CD8-positive, alpha-beta memory T cell (primary cell): Measurements from ENCODE around the gene TMEM60. TPM values are rescaled to one million over a fixed set of nuclear protein-coding genes. Genes with fewer than 3 reads are reported as not detected.
A peak's percentile ranks its signal among the peaks of the same experiment; 100 is the strongest.
"Not testable (repeated sequence)": the region's sequence is repeated elsewhere in the genome, so short reads cannot be mapped to it uniquely, and the experiment has no call there.

Experiments
- CTCF ChIA-PET: fragments of 350-600 bp; sonication (Branson Sonifier 250); formaldehyde crosslinking; loops from one replicate; lab custom pipeline; 2021; ENCODE audit warnings: antibody characterized with exemption; lab: Charles Lee
- POLR2A ChIA-PET: fragments of 350-600 bp; sonication (Branson Sonifier 250); formaldehyde crosslinking; loops from one replicate; lab custom pipeline; 2021; ENCODE audit warnings: antibody characterized with exemption; lab: Charles Lee
- DNase-seq, 5 donors: peaks; one replicate each; pipeline versions ENCODE4 v3.0.0 to v3.0.0-alpha.2; 2020 to 2022; ENCODE audit warnings: mixed read lengths in 1 of 5
- H3K27ac ChIP-seq: one replicate; pipeline ENCODE4 v1.7.0; 2013; ENCODE audit warnings: low read depth, mild to moderate bottlenecking, low read length, moderate library complexity
- H3K27me3 ChIP-seq: 2 replicates; pipeline ENCODE4 v1.7.0; 2013; ENCODE audit warnings: low read length, mild to moderate bottlenecking; ENCODE audit not compliant: insufficient read depth, poor library complexity, severe bottlenecking
- H3K36me3 ChIP-seq: 2 replicates; pipeline ENCODE4 v1.7.0; 2013; ENCODE audit warnings: mild to moderate bottlenecking, low read length, moderate library complexity; ENCODE audit not compliant: insufficient read depth
- H3K4me1 ChIP-seq: 2 replicates; pipeline ENCODE4 v1.7.0; 2013; ENCODE audit warnings: mild to moderate bottlenecking, low read length, moderate library complexity; ENCODE audit not compliant: insufficient read depth
- H3K4me3 ChIP-seq: 2 replicates; pipeline ENCODE4 v1.7.0; 2013; ENCODE audit warnings: mild to moderate bottlenecking, low read length
- H3K9me3 ChIP-seq: 2 replicates; pipeline ENCODE4 v1.7.0; 2013; ENCODE audit warnings: mild to moderate bottlenecking, low read length
- H3K27ac Mint-ChIP-seq, 8 donors: one replicate each; pipeline ENCODE4 v1.8.0; 2020 to 2021; ENCODE audit warnings: mixed read lengths in 8 of 8, mild to moderate bottlenecking in 6 of 8, inconsistent platforms in 3 of 8, moderate library complexity in 3 of 8
- H3K27me3 Mint-ChIP-seq, 2 donors: one replicate each; pipeline ENCODE4 v1.8.0; 2020 to 2021; ENCODE audit warnings: mixed read lengths in 2 of 2, mild to moderate bottlenecking in 1 of 2, moderate library complexity in 1 of 2
- H3K36me3 Mint-ChIP-seq, 3 donors: one replicate each; pipeline ENCODE4 v1.8.0; 2020 to 2021; ENCODE audit warnings: mixed read lengths in 3 of 3, inconsistent platforms in 1 of 3, mild to moderate bottlenecking in 1 of 3
- H3K4me1 Mint-ChIP-seq, 3 donors: one replicate each; pipeline ENCODE4 v1.8.0; 2020 to 2021; ENCODE audit warnings: mixed read lengths in 3 of 3, inconsistent platforms in 1 of 3, mild to moderate bottlenecking in 1 of 3
- H3K4me3 Mint-ChIP-seq, 7 donors: one replicate each; pipeline ENCODE4 v1.8.0; 2020 to 2021; ENCODE audit warnings: mixed read lengths in 7 of 7, mild to moderate bottlenecking in 6 of 7, moderate library complexity in 4 of 7, inconsistent platforms in 2 of 7
- H3K9me3 Mint-ChIP-seq, 5 donors: one replicate each; pipeline ENCODE4 v1.8.0; 2020 to 2022; ENCODE audit warnings: mixed read lengths in 5 of 5, mild to moderate bottlenecking in 3 of 5, moderate library complexity in 2 of 5, inconsistent platforms in 1 of 5
- polyA plus RNA-seq: library from polyadenylated mRNA; unstranded; fragments of 300-500 nt; fragmentation: Illumina TruSeq; gene quantifications from one replicate; pipeline ENCODE4 v1.2.3, GENCODE V29; 2021
- total RNA-seq, 2 experiments: library from RNA; stranded (reverse); gene quantifications; one replicate each; pipeline ENCODE4 v1.2.3, GENCODE V29; 2021

Gene TMEM60
- total and polyA plus RNA-seq, 3 experiments from 2014 or later, result 7.6 to 24.2 (median 8.9) TPM

- H3K36me3 Mint-ChIP-seq, H3K27me3 ChIP-seq, H3K4me3 ChIP-seq, H3K27ac ChIP-seq, DNase-seq, H3K9me3 ChIP-seq, H3K27me3 Mint-ChIP-seq, POLR2A ChIA-PET, H3K36me3 ChIP-seq, H3K4me3 Mint-ChIP-seq, H3K9me3 Mint-ChIP-seq, CTCF ChIA-PET: not testable (repeated sequence)
- peak overlapping the region in 1 of 8 donors; percentile 38 for H3K27ac Mint-ChIP-seq
- peaks cover 11% of the 10 kb centered on the region for H3K4me1 ChIP-seq
- peaks cover 27 to 62% (median 57%) of the 10 kb centered on the region in 3 donors for H3K4me1 Mint-ChIP-seq
Measured at GRCh38 chr7:77836425-77836824, 38.2 kb upstream of the TMEM60 start.

GRCh38 chr7:77833136-77833535, 34.9 kb upstream of the TMEM60 start:
- peaks cover 4% of the 10 kb centered on the region for H3K4me1 ChIP-seq
- H3K36me3 ChIP-seq, result no peaks in the 10 kb centered on the region
- no peak overlapping the region for H3K4me3 ChIP-seq
- no peak for DNase-seq
- H3K27me3 Mint-ChIP-seq, result no peaks in the 10 kb centered on the region
- peaks cover 0 to 4% (median 0%) of the 10 kb centered on the region in 3 donors for H3K36me3 Mint-ChIP-seq
- no peaks in the 10 kb centered on the region for H3K9me3 ChIP-seq
- no peaks in the 10 kb centered on the region for H3K27me3 ChIP-seq
- peaks cover 32 to 70% (median 67%) of the 10 kb centered on the region in 3 donors for H3K4me1 Mint-ChIP-seq
- H3K27ac ChIP-seq, result no peak overlapping the region
- H3K27ac Mint-ChIP-seq, result peak overlapping the region in 1 of 8 donors; percentile 13
- CTCF ChIA-PET, result no interaction called here
- H3K9me3 Mint-ChIP-seq, result no peaks in the 10 kb centered on the region
- POLR2A ChIA-PET, result interaction anchor here (1.1 kb wide), 1 partner anchor 20 kb away, joined by 3 read pairs; no protein-coding TSS in a partner anchor
- H3K4me3 Mint-ChIP-seq, result peak overlapping the region in 4 of 7 donors; percentile 0 to 43 (median 24)

- ChIA-PET POLR2A (no interaction called here), CTCF (no interaction called here)
- no peaks in the 10 kb centered on the region for H3K27me3 Mint-ChIP-seq
- Histone ChIP-seq H3K4me3 (no peak overlapping the region), H3K27ac (no peak overlapping the region), H3K4me1 (peaks cover 4% of the 10 kb centered on the region), H3K9me3 (no peaks in the 10 kb centered on the region), H3K27me3 (no peaks in the 10 kb centered on the region), H3K36me3 (no peaks in the 10 kb centered on the region)
- H3K9me3 Mint-ChIP-seq, result no peaks in the 10 kb centered on the region
- H3K27ac Mint-ChIP-seq, result peak overlapping the region in 4 of 8 donors; percentile 4 to 57 (median 8)
- peaks cover 0 to 4% (median 0%) of the 10 kb centered on the region in 3 donors for H3K36me3 Mint-ChIP-seq
- H3K4me1 Mint-ChIP-seq, result peaks cover 35 to 70% (median 67%) of the 10 kb centered on the region in 3 donors
- H3K4me3 Mint-ChIP-seq, result peak overlapping the region in 2 of 7 donors; percentile 13 to 22
- no peak for DNase-seq
Measured at GRCh38 chr7:77831953-77832352, 33.7 kb upstream of the TMEM60 start.

- H3K9me3 ChIP-seq, result no peaks in the 10 kb centered on the region
- no peak for DNase-seq
- peak overlapping the region in 5 of 8 donors; percentile 4 to 57 (median 9) for H3K27ac Mint-ChIP-seq
- peaks cover 0 to under 1% (median 0%) of the 10 kb centered on the region in 5 donors for H3K9me3 Mint-ChIP-seq
- peak overlapping the region in 2 of 7 donors; percentile 13 to 22 for H3K4me3 Mint-ChIP-seq
- peaks cover 40 to 73% (median 71%) of the 10 kb centered on the region in 3 donors for H3K4me1 Mint-ChIP-seq
- peaks cover 4% of the 10 kb centered on the region for H3K4me1 ChIP-seq
- no peak overlapping the region for H3K27ac ChIP-seq
- no peak overlapping the region for H3K4me3 ChIP-seq
- H3K27me3 Mint-ChIP-seq, result no peaks in the 10 kb centered on the region
- POLR2A ChIA-PET, result no interaction called here
- no peaks in the 10 kb centered on the region for H3K27me3 ChIP-seq
- H3K36me3 ChIP-seq, result no peaks in the 10 kb centered on the region
- H3K36me3 Mint-ChIP-seq, result peaks cover 0 to 4% (median 0%) of the 10 kb centered on the region in 3 donors
- CTCF ChIA-PET, result no interaction called here
Measured at GRCh38 chr7:77831481-77831880, 33.2 kb upstream of the TMEM60 start.

- Mint-ChIP-seq H3K27ac (peak overlapping the region in 4 of 8 donors; percentile 9 to 78 (median 50)), H3K4me3 (peak overlapping the region in 1 of 7 donors; percentile 13), H3K4me1 (peaks cover 45 to 76% (median 75%) of the 10 kb centered on the region in 3 donors), H3K36me3 (peaks cover 0 to 6% (median 0%) of the 10 kb centered on the region in 3 donors), H3K27me3 (no peaks in the 10 kb centered on the region), H3K9me3 (peaks cover 2 to 5% (median 2%) of the 10 kb centered on the region in 5 donors)
- H3K4me3 ChIP-seq, result no peak overlapping the region
- no peak overlapping the region for H3K27ac ChIP-seq
- no peaks in the 10 kb centered on the region for H3K9me3 ChIP-seq
- no peak for DNase-seq
- H3K27me3 ChIP-seq, result no peaks in the 10 kb centered on the region
- ChIA-PET POLR2A (no interaction called here), CTCF (no interaction called here)
- peaks cover 4% of the 10 kb centered on the region for H3K4me1 ChIP-seq
- no peaks in the 10 kb centered on the region for H3K36me3 ChIP-seq
Measured at GRCh38 chr7:77830649-77831355, 32.6 kb upstream of the TMEM60 start.

GRCh38 chr7:77827999-77828398, 29.8 kb upstream of the TMEM60 start:
- ChIA-PET POLR2A (no interaction called here), CTCF (no interaction called here)
- no peaks in the 10 kb centered on the region for H3K9me3 ChIP-seq
- H3K36me3 ChIP-seq, result no peaks in the 10 kb centered on the region
- DNase-seq, result no peak
- Mint-ChIP-seq H3K27ac (no peak overlapping the region), H3K4me1 (peaks cover 46 to 66% (median 64%) of the 10 kb centered on the region in 3 donors), H3K36me3 (peaks cover 0 to 25% (median 0%) of the 10 kb centered on the region in 3 donors), H3K4me3 (peak overlapping the region in 1 of 7 donors; percentile 1), H3K9me3 (peaks cover 8 to 15% (median 10%) of the 10 kb centered on the region in 5 donors), H3K27me3 (no peaks in the 10 kb centered on the region)
- H3K4me1 ChIP-seq, result no peaks in the 10 kb centered on the region
- H3K27ac ChIP-seq, result no peak overlapping the region
- H3K27me3 ChIP-seq, result no peaks in the 10 kb centered on the region
- H3K4me3 ChIP-seq, result no peak overlapping the region

- ChIA-PET CTCF (no interaction called here), POLR2A (no interaction called here)
- H3K9me3 ChIP-seq, result peaks cover 6% of the 10 kb centered on the region
- peaks cover 3 to 34% (median 9%) of the 10 kb centered on the region in 3 donors for H3K36me3 Mint-ChIP-seq
- peaks cover 44 to 61% (median 56%) of the 10 kb centered on the region in 3 donors for H3K4me1 Mint-ChIP-seq
- H3K27ac Mint-ChIP-seq, result peak overlapping the region in 1 of 8 donors; percentile 80
- H3K27ac ChIP-seq, result no peak overlapping the region
- no peaks in the 10 kb centered on the region for H3K27me3 Mint-ChIP-seq
- H3K27me3 ChIP-seq, result no peaks in the 10 kb centered on the region
- DNase-seq, result no peak
- no peaks in the 10 kb centered on the region for H3K4me1 ChIP-seq
- H3K4me3 ChIP-seq, result no peak overlapping the region
- H3K36me3 ChIP-seq, result no peaks in the 10 kb centered on the region
- H3K4me3 Mint-ChIP-seq, result no peak overlapping the region
- peaks cover 9 to 23% (median 21%) of the 10 kb centered on the region in 5 donors for H3K9me3 Mint-ChIP-seq
Measured at GRCh38 chr7:77826300-77826699, 28.1 kb upstream of the TMEM60 start.

GRCh38 chr7:77825131-77825530, 26.9 kb upstream of the TMEM60 start:
- Histone ChIP-seq H3K27me3 (no peaks in the 10 kb centered on the region), H3K4me3 (no peak overlapping the region), H3K36me3 (no peaks in the 10 kb centered on the region), H3K4me1 (no peaks in the 10 kb centered on the region), H3K27ac (no peak overlapping the region), H3K9me3 (peaks cover 18% of the 10 kb centered on the region)
- Mint-ChIP-seq H3K36me3 (peaks cover 11 to 46% (median 19%) of the 10 kb centered on the region in 3 donors), H3K9me3 (peaks cover 16 to 35% (median 33%) of the 10 kb centered on the region in 5 donors), H3K27ac (no peak overlapping the region), H3K4me3 (no peak overlapping the region), H3K4me1 (peaks cover 36 to 50% (median 50%) of the 10 kb centered on the region in 3 donors), H3K27me3 (peaks cover 0 to under 1% of the 10 kb centered on the region in 2 donors)
- CTCF ChIA-PET, result no interaction called here
- POLR2A ChIA-PET, result no interaction called here
- DNase-seq, result no peak
